ENCODE measurements around the gene ADRA2C. TPM values are rescaled to one million over a fixed set of nuclear protein-coding genes. Genes with fewer than 3 reads are reported as not detected.

ADRA2C gene
- total RNA-seq, 1 experiment from 2014 or later: not detected

GRCh38 chr4:3810111-3810680 lies 44.0 kb downstream of the ADRA2C start:
- BruUV-seq (replicated peaks): no TSS peak

GRCh38 chr4:3810796-3811485 lies 44.8 kb downstream of the ADRA2C start:
- Histone ChIP-seq H3F3A (ENCODE audit: insufficient read depth, low read depth) (no peaks in the 10 kb centered on the region), H3K79me2 (ENCODE audit: low read depth) (no peaks in the 10 kb centered on the region), H3K27ac (no peak overlapping the region), H3K4me1 (replicated peaks; ENCODE audit: insufficient read depth) (no peaks in the 10 kb centered on the region), H3K27me3 (ENCODE audit: insufficient read depth, low read depth) (peaks cover 60% of the 10 kb centered on the region), H3K9me2 (ENCODE audit: insufficient read depth) (no peaks in the 10 kb centered on the region), H3K4me3 (no peak overlapping the region), H4K20me1 (ENCODE audit: insufficient read depth) (no peaks in the 10 kb centered on the region), H2AFZ (no peak overlapping the region), H3K9me3 (ENCODE audit: insufficient read depth, low read depth) (no peaks in the 10 kb centered on the region), H3K36me3 (ENCODE audit: low read depth) (no peaks in the 10 kb centered on the region), H3K4me2 (no peak overlapping the region)
- no peak for DNase-seq
- CTCF ChIA-PET: no interaction called here
- BruUV-seq (replicated peaks): no TSS peak
- intact Hi-C loops (cut with micrococcal nuclease; ENCODE audit: unreplicated experiment): no loop called here
- TF ChIP-seq EZH2 (IDR thresholded peaks at IDR 0.05; ENCODE audit: low read depth) (no peak), CTCF (conservative IDR thresholded peaks at IDR 0.05) (no peak)
- POLR2A ChIA-PET (ENCODE audit: unreplicated experiment): no interaction called here

More at GRCh38 chr4:3810111-3810680, 44.0 kb downstream of the ADRA2C start:
- TF ChIP-seq CTCF (conservative IDR thresholded peaks at IDR 0.05): no peak
- no peak for TF ChIP-seq EZH2 (IDR thresholded peaks at IDR 0.05; ENCODE audit: low read depth)
- Histone ChIP-seq H3K9me3 (ENCODE audit: insufficient read depth, low read depth) (no peaks in the 10 kb centered on the region), H3K9me2 (ENCODE audit: insufficient read depth) (no peaks in the 10 kb centered on the region), H3K4me2 (no peak overlapping the region), H3K79me2 (ENCODE audit: low read depth) (no peaks in the 10 kb centered on the region), H3K27me3 (ENCODE audit: insufficient read depth, low read depth) (peaks cover 67% of the 10 kb centered on the region), H3F3A (ENCODE audit: insufficient read depth, low read depth) (no peaks in the 10 kb centered on the region), H3K4me3 (no peak overlapping the region), H3K4me1 (replicated peaks; ENCODE audit: insufficient read depth) (no peaks in the 10 kb centered on the region), H3K36me3 (ENCODE audit: low read depth) (no peaks in the 10 kb centered on the region), H3K27ac (no peak overlapping the region), H4K20me1 (ENCODE audit: insufficient read depth) (no peaks in the 10 kb centered on the region), H2AFZ (no peak overlapping the region)
- DNase-seq: no peak
- intact Hi-C loops (cut with micrococcal nuclease; ENCODE audit: unreplicated experiment): no loop called here
- ChIA-PET POLR2A (ENCODE audit: unreplicated experiment) (no interaction called here), CTCF (no interaction called here)

GRCh38 chr4:3811621-3812020 lies 45.4 kb downstream of the ADRA2C start:
- Histone ChIP-seq H4K20me1 (ENCODE audit: insufficient read depth) (no peaks in the 10 kb centered on the region), H3K79me2 (ENCODE audit: low read depth) (no peaks in the 10 kb centered on the region), H3K9me3 (ENCODE audit: insufficient read depth, low read depth) (no peaks in the 10 kb centered on the region), H3K27me3 (ENCODE audit: insufficient read depth, low read depth) (peaks cover 53% of the 10 kb centered on the region), H3K36me3 (ENCODE audit: low read depth) (no peaks in the 10 kb centered on the region), H2AFZ (no peak overlapping the region), H3K27ac (no peak overlapping the region), H3K4me1 (replicated peaks; ENCODE audit: insufficient read depth) (no peaks in the 10 kb centered on the region), H3K4me2 (no peak overlapping the region), H3F3A (ENCODE audit: insufficient read depth, low read depth) (no peaks in the 10 kb centered on the region), H3K4me3 (no peak overlapping the region), H3K9me2 (ENCODE audit: insufficient read depth) (no peaks in the 10 kb centered on the region)
- intact Hi-C loops (cut with micrococcal nuclease; ENCODE audit: unreplicated experiment): no loop called here
- no peak for DNase-seq
- ChIA-PET CTCF (no interaction called here), POLR2A (ENCODE audit: unreplicated experiment) (no interaction called here)
- no peak for TF ChIP-seq CTCF (conservative IDR thresholded peaks at IDR 0.05)
- BruUV-seq (replicated peaks): no TSS peak
